Fibroblast of lung (primary cell): ENCODE results near the gene CCDC152. TPM values are rescaled to one million over a fixed set of nuclear protein-coding genes. Genes with fewer than 3 reads are reported as not detected.

Experiments
- DNase-seq, 2 donors: peaks; one replicate each; pipeline versions ENCODE4 v3.0.0 to v3.0.0-alpha.2; 2010; ENCODE audit warnings: low read depth in 2 of 2
- H2AFZ ChIP-seq: 2 replicates; pipeline ENCODE4 v1.5.1; 2012; ENCODE audit warnings: low read length, control low read depth, inconsistent platforms
- H3K27ac ChIP-seq: 2 replicates; pipeline ENCODE4 v1.5.1; 2011; ENCODE audit warnings: low read length, control low read depth; ENCODE audit not compliant: insufficient read depth
- H3K27me3 ChIP-seq: 2 replicates; pipeline ENCODE4 v1.5.1; 2011; ENCODE audit warnings: mild to moderate bottlenecking, low read length; ENCODE audit not compliant: control insufficient read depth, insufficient read depth
- H3K36me3 ChIP-seq: 2 replicates; pipeline ENCODE4 v1.5.1; 2011; ENCODE audit warnings: low read length; ENCODE audit not compliant: control insufficient read depth, insufficient read depth
- H3K4me1 ChIP-seq: 2 replicates; pipeline ENCODE4 v1.5.1; 2011; ENCODE audit warnings: low read length; ENCODE audit not compliant: control insufficient read depth, insufficient read depth; ENCODE audit errors: extremely low read depth
- H3K4me2 ChIP-seq: 2 replicates; pipeline ENCODE4 v1.5.1; 2011; ENCODE audit warnings: low read length, control low read depth; ENCODE audit not compliant: insufficient read depth; ENCODE audit errors: extremely low read depth
- H3K4me3 ChIP-seq, 4 experiments: fragments of 200-600 bp in 1 of 4; sonication (generic) in 1 of 4; replicated peaks in 1 of 4; 2 replicates each; pipeline ENCODE4 v1.5.1; 2011 to 2016; ENCODE audit warnings: low read length in 4 of 4, low read depth in 3 of 4, mild to moderate bottlenecking in 3 of 4, control low read depth in 2 of 4, inconsistent platforms in 1 of 4, mixed read lengths in 1 of 4; ENCODE audit not compliant: insufficient read depth in 1 of 4; ENCODE audit errors: control extremely low read depth in 1 of 4
- H3K79me2 ChIP-seq: 2 replicates; pipeline ENCODE4 v1.5.1; 2012; ENCODE audit warnings: mild to moderate bottlenecking, low read length, inconsistent platforms; ENCODE audit not compliant: control insufficient read depth, insufficient read depth
- H3K9ac ChIP-seq: 2 replicates; pipeline ENCODE4 v1.5.1; 2011; ENCODE audit warnings: mild to moderate bottlenecking, low read length, control low read depth; ENCODE audit not compliant: insufficient read depth
- H3K9me3 ChIP-seq: 2 replicates; pipeline ENCODE4 v1.5.1; 2012; ENCODE audit warnings: low read depth, low read length; ENCODE audit not compliant: control insufficient read depth, insufficient read depth
- H4K20me1 ChIP-seq: 2 replicates; pipeline ENCODE4 v1.5.1; 2011; ENCODE audit warnings: low read length; ENCODE audit not compliant: control insufficient read depth, insufficient read depth; ENCODE audit errors: extremely low read depth
- EZH2 ChIP-seq: IDR thresholded peaks from 2 replicates; pipeline ENCODE4 v1.5.1; 2012; ENCODE audit warnings: low read length, control low read depth, mild to moderate bottlenecking; ENCODE audit errors: missing control alignments
- polyA plus RNA-seq, 2 donors: library from polyadenylated mRNA; depleted of rRNA in 1 of 2; stranded (reverse) in 1 of 2; unstranded in 1 of 2; fragments of >200 nt; gene quantifications; 2 replicates each; pipeline ENCODE4 v1.2.1, GENCODE V29; 2011 to 2012; ENCODE audit warnings: missing spikeins in 1 of 2
- total RNA-seq: library from RNA; depleted of rRNA; stranded (reverse); fragments of >200 nt; gene quantifications from 2 replicates; pipeline ENCODE4 v1.2.1, GENCODE V29; 2014
- TF ChIP-seq, protein P1 (sequence below), 2 donors: IDR thresholded peaks in 1 of 2; conservative IDR thresholded peaks in 1 of 2; 1 replicate in 1 of 2; 2 replicates in 1 of 2; pipeline ENCODE4 v1.5.1; 2011 to 2012; ENCODE audit warnings: low read length in 2 of 2, control low read depth in 1 of 2, inconsistent platforms in 1 of 2, low read depth in 1 of 2, mild to moderate bottlenecking in 1 of 2

CCDC152 gene
- total and polyA plus RNA-seq, 2 donors (not counting 1 experiment from before 2014, with no cell fraction given): 1.4 to 2.5 TPM

- no peak for TF ChIP-seq EZH2
- TF ChIP-seq, protein P1, sequence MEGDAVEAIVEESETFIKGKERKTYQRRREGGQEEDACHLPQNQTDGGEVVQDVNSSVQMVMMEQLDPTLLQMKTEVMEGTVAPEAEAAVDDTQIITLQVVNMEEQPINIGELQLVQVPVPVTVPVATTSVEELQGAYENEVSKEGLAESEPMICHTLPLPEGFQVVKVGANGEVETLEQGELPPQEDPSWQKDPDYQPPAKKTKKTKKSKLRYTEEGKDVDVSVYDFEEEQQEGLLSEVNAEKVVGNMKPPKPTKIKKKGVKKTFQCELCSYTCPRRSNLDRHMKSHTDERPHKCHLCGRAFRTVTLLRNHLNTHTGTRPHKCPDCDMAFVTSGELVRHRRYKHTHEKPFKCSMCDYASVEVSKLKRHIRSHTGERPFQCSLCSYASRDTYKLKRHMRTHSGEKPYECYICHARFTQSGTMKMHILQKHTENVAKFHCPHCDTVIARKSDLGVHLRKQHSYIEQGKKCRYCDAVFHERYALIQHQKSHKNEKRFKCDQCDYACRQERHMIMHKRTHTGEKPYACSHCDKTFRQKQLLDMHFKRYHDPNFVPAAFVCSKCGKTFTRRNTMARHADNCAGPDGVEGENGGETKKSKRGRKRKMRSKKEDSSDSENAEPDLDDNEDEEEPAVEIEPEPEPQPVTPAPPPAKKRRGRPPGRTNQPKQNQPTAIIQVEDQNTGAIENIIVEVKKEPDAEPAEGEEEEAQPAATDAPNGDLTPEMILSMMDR (conservative IDR thresholded peaks at IDR 0.05 in 1 of 2, IDR thresholded peaks at IDR 0.05 in 1 of 2; ENCODE audit: low read depth in 1 of 2, low read length in 2 of 2): no peak
- no peaks in the 10 kb centered on the region for H4K20me1 ChIP-seq
Measured at GRCh38 chr5:42740920-42741319, 15.7 kb upstream of the CCDC152 start.

GRCh38 chr5:42745426-42745825 is 11.2 kb upstream of the CCDC152 start:
- no peaks in the 10 kb centered on the region for H3K79me2 ChIP-seq
- peak in 1 of 2 donors; percentile 13 for DNase-seq
- H3K27me3 ChIP-seq: no peaks in the 10 kb centered on the region
- no peaks in the 10 kb centered on the region for H3K9me3 ChIP-seq
- TF ChIP-seq, protein P1 (conservative IDR thresholded peaks at IDR 0.05 in 1 of 2, IDR thresholded peaks at IDR 0.05 in 1 of 2; ENCODE audit: low read depth in 1 of 2, low read length in 2 of 2): peak; percentile 25 to 52
- TF ChIP-seq EZH2: no peak
- no peak overlapping the region for H3K27ac ChIP-seq
- no peak overlapping the region for H3K9ac ChIP-seq
- H3K4me3 ChIP-seq: no peak overlapping the region
- no peak overlapping the region for H3K4me2 ChIP-seq
- no peaks in the 10 kb centered on the region for H3K4me1 ChIP-seq
- H2AFZ ChIP-seq: no peak overlapping the region
- H3K36me3 ChIP-seq: no peaks in the 10 kb centered on the region
- H4K20me1 ChIP-seq: no peaks in the 10 kb centered on the region

More at GRCh38 chr5:42740920-42741319, 15.7 kb upstream of the CCDC152 start:
- no peak overlapping the region for H3K4me2 ChIP-seq
- H3K79me2 ChIP-seq: no peaks in the 10 kb centered on the region
- H3K36me3 ChIP-seq: no peaks in the 10 kb centered on the region
- H3K27me3 ChIP-seq: no peaks in the 10 kb centered on the region
- no peak overlapping the region for H3K27ac ChIP-seq
- H3K9ac ChIP-seq: no peak overlapping the region
- no peak overlapping the region for H2AFZ ChIP-seq
- DNase-seq: no peak
- no peaks in the 10 kb centered on the region for H3K4me1 ChIP-seq
- H3K4me3 ChIP-seq: no peak overlapping the region
- H3K9me3 ChIP-seq: no peaks in the 10 kb centered on the region

DNA sequence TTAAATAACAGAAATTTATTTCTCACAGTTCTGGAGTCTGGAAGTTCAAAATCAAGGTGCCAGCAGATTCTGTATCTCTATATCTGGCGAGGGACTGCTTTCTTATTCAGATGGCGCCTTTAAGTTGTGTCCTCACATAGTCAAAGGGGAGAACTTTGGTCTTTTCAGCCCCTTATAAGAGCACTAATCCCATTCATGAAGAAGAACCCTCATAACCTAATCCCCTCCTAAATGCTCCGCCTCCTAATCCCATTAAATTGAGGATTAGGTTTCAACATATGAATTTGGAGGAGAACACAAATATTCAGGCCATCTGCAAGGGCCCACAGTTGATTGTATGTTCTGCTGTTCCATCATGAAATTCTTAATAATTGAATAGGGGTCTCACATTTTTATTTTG is 10.8 kb upstream of the CCDC152 start:
- no peaks in the 10 kb centered on the region for H3K79me2 ChIP-seq
- no peak for DNase-seq
- H3K4me2 ChIP-seq: no peak overlapping the region
- no peak for TF ChIP-seq EZH2
- TF ChIP-seq, protein P1 (conservative IDR thresholded peaks at IDR 0.05 in 1 of 2, IDR thresholded peaks at IDR 0.05 in 1 of 2; ENCODE audit: low read depth in 1 of 2, low read length in 2 of 2): no peak
- H3K27me3 ChIP-seq: no peaks in the 10 kb centered on the region
- H3K4me3 ChIP-seq: no peak overlapping the region
- H2AFZ ChIP-seq: no peak overlapping the region
- H3K9ac ChIP-seq: no peak overlapping the region
- H4K20me1 ChIP-seq: no peaks in the 10 kb centered on the region
- no peaks in the 10 kb centered on the region for H3K4me1 ChIP-seq
- no peaks in the 10 kb centered on the region for H3K36me3 ChIP-seq
- no peaks in the 10 kb centered on the region for H3K9me3 ChIP-seq
- H3K27ac ChIP-seq: no peak overlapping the region
